OCI-LY1 (cell line): ENCODE measurements around the gene GOSR1.

ENCODE experiments used
- EZH2 ChIP-seq: fragments of 200-600 bp; sonication (generic), shearing (Covaris generic); IDR thresholded peaks from 2 replicates; pipeline ENCODE4 v1.8.0; 2017; ENCODE audit warnings: borderline replicate concordance, mixed run types, mild to moderate bottlenecking, antibody characterized with exemption, low read length, moderate library complexity, mixed read lengths
- TF ChIP-seq, protein P1 (sequence below): fragments of 200-600 bp; sonication (generic), shearing (Covaris generic); IDR thresholded peaks from 2 replicates; pipeline ENCODE4 v1.5.1; 2017; ENCODE audit warnings: mild to moderate bottlenecking, antibody characterized with exemption, low read length, moderate library complexity, mixed read lengths

DNA sequence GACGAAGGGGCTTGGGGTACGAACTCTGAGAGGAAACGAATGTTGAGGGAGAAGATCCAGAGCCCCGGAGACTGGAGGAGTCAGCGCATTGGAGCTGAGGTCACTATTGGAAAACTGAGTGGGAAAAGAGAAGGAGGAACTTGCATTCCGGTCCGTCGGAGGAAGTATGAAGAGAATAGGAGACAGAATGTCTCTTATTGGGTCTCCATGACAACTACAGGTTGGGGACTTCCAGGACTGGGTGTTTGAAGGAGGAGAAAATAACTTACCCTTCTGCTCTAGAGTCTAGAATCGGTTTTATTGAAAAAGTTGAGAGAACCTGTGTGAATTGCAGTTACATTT lies 537 bp downstream of the GOSR1 start:
- TF ChIP-seq, protein P1, sequence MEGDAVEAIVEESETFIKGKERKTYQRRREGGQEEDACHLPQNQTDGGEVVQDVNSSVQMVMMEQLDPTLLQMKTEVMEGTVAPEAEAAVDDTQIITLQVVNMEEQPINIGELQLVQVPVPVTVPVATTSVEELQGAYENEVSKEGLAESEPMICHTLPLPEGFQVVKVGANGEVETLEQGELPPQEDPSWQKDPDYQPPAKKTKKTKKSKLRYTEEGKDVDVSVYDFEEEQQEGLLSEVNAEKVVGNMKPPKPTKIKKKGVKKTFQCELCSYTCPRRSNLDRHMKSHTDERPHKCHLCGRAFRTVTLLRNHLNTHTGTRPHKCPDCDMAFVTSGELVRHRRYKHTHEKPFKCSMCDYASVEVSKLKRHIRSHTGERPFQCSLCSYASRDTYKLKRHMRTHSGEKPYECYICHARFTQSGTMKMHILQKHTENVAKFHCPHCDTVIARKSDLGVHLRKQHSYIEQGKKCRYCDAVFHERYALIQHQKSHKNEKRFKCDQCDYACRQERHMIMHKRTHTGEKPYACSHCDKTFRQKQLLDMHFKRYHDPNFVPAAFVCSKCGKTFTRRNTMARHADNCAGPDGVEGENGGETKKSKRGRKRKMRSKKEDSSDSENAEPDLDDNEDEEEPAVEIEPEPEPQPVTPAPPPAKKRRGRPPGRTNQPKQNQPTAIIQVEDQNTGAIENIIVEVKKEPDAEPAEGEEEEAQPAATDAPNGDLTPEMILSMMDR = no peak
- TF ChIP-seq EZH2 = no peak
